GM12892 (cell line): ENCODE measurements around the gene DPH2.

ENCODE experiments used
- DNase-seq: peaks from one replicate; pipeline ENCODE4 v3.0.0; 2011; ENCODE audit not compliant: insufficient read length
- FAIRE-seq: peaks from 2 replicates; lab custom pipeline; 2011; peaks lifted over from hg19 to GRCh38; lab: Jason Lieb, UNC
- POLR2A ChIP-seq: IDR thresholded peaks from 2 replicates; pipeline ENCODE4 v1.6.1; 2011; ENCODE audit warnings: low read depth, low read length, control low read depth
- POLR2AphosphoS5 ChIP-seq: IDR thresholded peaks from 2 replicates; pipeline ENCODE4 v1.6.1; 2011; ENCODE audit warnings: low read depth, low read length, control low read depth
- TAF1 ChIP-seq: IDR thresholded peaks from 2 replicates; pipeline ENCODE4 v1.6.1; 2011; ENCODE audit warnings: low read depth, mild to moderate bottlenecking, control low read depth, low read length, borderline replicate concordance

DPH2 gene

GRCh38 chr1:43997295-43997999 lies 27.6 kb downstream of the DPH2 start:
- FAIRE-seq (no peak), DNase-seq (no peak)
- TF ChIP-seq POLR2AphosphoS5 (no peak), POLR2A (no peak), TAF1 (no peak)

GRCh38 chr1:43998000-43998378 lies 28.2 kb downstream of the DPH2 start:
- no peak for DNase-seq
- no peak for TF ChIP-seq POLR2A
- TF ChIP-seq TAF1 = no peak
- TF ChIP-seq POLR2AphosphoS5 = no peak
- no peak for FAIRE-seq

- FAIRE-seq (no peak), DNase-seq (no peak)
- no peak for TF ChIP-seq POLR2AphosphoS5
- TF ChIP-seq POLR2A = no peak
- no peak for TF ChIP-seq TAF1
Measured at GRCh38 chr1:43999455-43999854, 29.6 kb downstream of the DPH2 start.

- DNase-seq (no peak), FAIRE-seq (no peak)
- TF ChIP-seq POLR2A (no peak), POLR2AphosphoS5 (no peak), TAF1 (no peak)
Measured at GRCh38 chr1:44000122-44000665, 30.4 kb downstream of the DPH2 start.

GRCh38 chr1:44002165-44002564 lies 32.4 kb downstream of the DPH2 start:
- TF ChIP-seq TAF1 (no peak), POLR2A (no peak), POLR2AphosphoS5 (no peak)
- DNase-seq (no peak), FAIRE-seq (no peak)

GRCh38 chr1:44002606-44003157 lies 32.9 kb downstream of the DPH2 start:
- FAIRE-seq = no peak
- no peak for DNase-seq
- TF ChIP-seq POLR2A = no peak

- FAIRE-seq = no peak
Measured at GRCh38 chr1:44008259-44008658, 38.4 kb downstream of the DPH2 start.

GRCh38 chr1:44010935-44011471 lies 41.2 kb downstream of the DPH2 start:
- FAIRE-seq = no peak
- no peak for TF ChIP-seq POLR2A
- TF ChIP-seq POLR2AphosphoS5 = no peak
- no peak for TF ChIP-seq TAF1
- no peak for DNase-seq

More at GRCh38 chr1:44008259-44008658, 38.4 kb downstream of the DPH2 start:
- no peak for DNase-seq
- no peak for TF ChIP-seq POLR2A
- no peak for TF ChIP-seq TAF1
- TF ChIP-seq POLR2AphosphoS5 = no peak

GRCh38 chr1:44012404-44012803 lies 42.6 kb downstream of the DPH2 start:
- DNase-seq = no peak
- no peak for FAIRE-seq
- TF ChIP-seq TAF1 (no peak), POLR2A (no peak), POLR2AphosphoS5 (no peak)

GRCh38 chr1:44012941-44013609 lies 43.3 kb downstream of the DPH2 start:
- DNase-seq = no peak
- no peak for FAIRE-seq
- TF ChIP-seq TAF1 (no peak), POLR2AphosphoS5 (no peak), POLR2A (no peak)

GRCh38 chr1:44013949-44014348 lies 44.1 kb downstream of the DPH2 start:
- FAIRE-seq = no peak
- no peak for TF ChIP-seq TAF1
- no peak for TF ChIP-seq POLR2A
- no peak for TF ChIP-seq POLR2AphosphoS5
- DNase-seq = no peak

- DNase-seq (no peak), FAIRE-seq (no peak)
- no peak for TF ChIP-seq POLR2A
- no peak for TF ChIP-seq TAF1
- no peak for TF ChIP-seq POLR2AphosphoS5
Measured at GRCh38 chr1:44014365-44015104, 44.7 kb downstream of the DPH2 start.
